Measurements from ENCODE around the gene SPTBN5.

Gene SPTBN5

GRCh38 chr15:41893422-41894250 is at the start of gene SPTBN5:
TSS of gene SPTBN5 (minus strand) at chr15:41894053. CDS start at chr15:41893497, 556 bp downstream.
- FAIRE-seq, result no peak

GRCh38 chr15:41942886-41943285 is 49.0 kb upstream of the SPTBN5 start:
- FAIRE-seq, result no peak

- no peak for FAIRE-seq
Observed at GRCh38 chr15:41941644-41942415, 48.0 kb upstream of the SPTBN5 start.

- FAIRE-seq, result no peak
Observed at GRCh38 chr15:41940441-41940857, 46.6 kb upstream of the SPTBN5 start.

- FAIRE-seq, result no peak
Observed at GRCh38 chr15:41939986-41940385, 46.1 kb upstream of the SPTBN5 start.

- FAIRE-seq, result no peak
Observed at GRCh38 chr15:41937568-41937923, 43.7 kb upstream of the SPTBN5 start.

GRCh38 chr15:41936649-41937567 is 43.1 kb upstream of the SPTBN5 start:
- FAIRE-seq, result no peak

GRCh38 chr15:41936155-41936554 is 42.3 kb upstream of the SPTBN5 start:
- FAIRE-seq, result no peak

GRCh38 chr15:41935566-41936020 is 41.7 kb upstream of the SPTBN5 start:
- FAIRE-seq, result no peak

GRCh38 chr15:41934843-41935242 is 41.0 kb upstream of the SPTBN5 start:
- no peak for FAIRE-seq

- no peak for FAIRE-seq
Observed at GRCh38 chr15:41933771-41934170, 39.9 kb upstream of the SPTBN5 start.

GRCh38 chr15:41933326-41933725 is 39.5 kb upstream of the SPTBN5 start:
- FAIRE-seq, result no peak

GRCh38 chr15:41932511-41933289 is 38.8 kb upstream of the SPTBN5 start:
- FAIRE-seq, result no peak

- FAIRE-seq, result no peak
Observed at GRCh38 chr15:41932101-41932500, 38.2 kb upstream of the SPTBN5 start.

- FAIRE-seq, result no peak
Observed at GRCh38 chr15:41930867-41931222, 37.0 kb upstream of the SPTBN5 start.

- no peak for FAIRE-seq
Observed at GRCh38 chr15:41930221-41930866, 36.5 kb upstream of the SPTBN5 start.

- FAIRE-seq, result no peak
Observed at GRCh38 chr15:41928637-41929620, 35.1 kb upstream of the SPTBN5 start.

GRCh38 chr15:41928100-41928499 is 34.2 kb upstream of the SPTBN5 start:
- FAIRE-seq, result no peak

GRCh38 chr15:41927536-41927935 is 33.7 kb upstream of the SPTBN5 start:
- no peak for FAIRE-seq

Measured in A204.1 (cell line).